Sigmoid colon (tissue), 4 donors: ENCODE data around the gene SMOC2.

Experiments
- EP300 ChIP-seq, 4 donors: sonication (generic); formaldehyde crosslinking; IDR thresholded peaks; one replicate each; pipeline ENCODE4 v1.6.1; 2017; ENCODE audit warnings: antibody characterized with exemption in 4 of 4
- POLR2A ChIP-seq, 2 donors: fragments of 450-650 bp; IDR thresholded peaks; one replicate each; pipeline ENCODE4 v1.6.1; 2016; ENCODE audit warnings: antibody characterized with exemption in 2 of 2, mild to moderate bottlenecking in 2 of 2, moderate library complexity in 2 of 2
- POLR2AphosphoS5 ChIP-seq, 4 donors: sonication (generic); formaldehyde crosslinking; IDR thresholded peaks; one replicate each; pipeline ENCODE4 v1.6.1; 2017; ENCODE audit warnings: antibody characterized with exemption in 4 of 4
- TF ChIP-seq, protein P1 (sequence below), 4 experiments: fragments of 450-650 bp in 3 of 4; fragments of 200-600 bp in 1 of 4; IDR thresholded peaks; one replicate each; pipeline ENCODE4 v1.5.1; 2016 to 2019; ENCODE audit warnings: antibody characterized with exemption in 4 of 4, mild to moderate bottlenecking in 3 of 4, moderate library complexity in 2 of 4

DNA sequence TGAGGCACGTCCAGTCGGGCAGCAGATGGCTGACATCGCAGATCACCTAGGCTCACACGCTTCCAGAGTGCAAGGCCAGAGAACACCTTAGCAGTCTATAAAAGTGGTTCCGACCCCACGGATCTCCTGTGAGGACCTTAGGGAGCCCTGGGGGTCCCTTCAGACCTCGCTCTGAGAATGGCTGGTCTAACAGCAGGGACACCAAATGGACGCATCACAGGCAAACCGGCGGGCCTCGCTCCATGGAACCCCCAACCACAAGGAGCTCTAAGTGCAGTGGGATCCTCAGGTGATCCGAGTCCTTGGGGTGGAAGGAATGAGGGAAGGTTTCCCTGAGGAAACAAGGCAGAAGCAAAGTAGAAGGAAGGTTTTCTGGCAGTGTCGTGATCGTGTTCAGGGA, 135.4 kb downstream of the SMOC2 start:
- TF ChIP-seq EP300 (IDR thresholded peaks at IDR 0.05) (no peak), POLR2A (IDR thresholded peaks at IDR 0.05) (no peak), POLR2AphosphoS5 (IDR thresholded peaks at IDR 0.05) (no peak)
- TF ChIP-seq, protein P1, sequence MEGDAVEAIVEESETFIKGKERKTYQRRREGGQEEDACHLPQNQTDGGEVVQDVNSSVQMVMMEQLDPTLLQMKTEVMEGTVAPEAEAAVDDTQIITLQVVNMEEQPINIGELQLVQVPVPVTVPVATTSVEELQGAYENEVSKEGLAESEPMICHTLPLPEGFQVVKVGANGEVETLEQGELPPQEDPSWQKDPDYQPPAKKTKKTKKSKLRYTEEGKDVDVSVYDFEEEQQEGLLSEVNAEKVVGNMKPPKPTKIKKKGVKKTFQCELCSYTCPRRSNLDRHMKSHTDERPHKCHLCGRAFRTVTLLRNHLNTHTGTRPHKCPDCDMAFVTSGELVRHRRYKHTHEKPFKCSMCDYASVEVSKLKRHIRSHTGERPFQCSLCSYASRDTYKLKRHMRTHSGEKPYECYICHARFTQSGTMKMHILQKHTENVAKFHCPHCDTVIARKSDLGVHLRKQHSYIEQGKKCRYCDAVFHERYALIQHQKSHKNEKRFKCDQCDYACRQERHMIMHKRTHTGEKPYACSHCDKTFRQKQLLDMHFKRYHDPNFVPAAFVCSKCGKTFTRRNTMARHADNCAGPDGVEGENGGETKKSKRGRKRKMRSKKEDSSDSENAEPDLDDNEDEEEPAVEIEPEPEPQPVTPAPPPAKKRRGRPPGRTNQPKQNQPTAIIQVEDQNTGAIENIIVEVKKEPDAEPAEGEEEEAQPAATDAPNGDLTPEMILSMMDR (IDR thresholded peaks at IDR 0.05) = no peak
